ENCODE data around the gene MMD. TPM values are rescaled to one million over a fixed set of nuclear protein-coding genes. Genes with fewer than 3 reads are reported as not detected.
A peak's percentile ranks its signal among the peaks of the same experiment; 100 is the strongest.

The MMD gene
- total RNA-seq, 1 experiment from 2014 or later = 40.8 TPM

- Mint-ChIP-seq H3K36me3 (peaks cover 43% of the 10 kb centered on the region), H3K4me1 (no peaks in the 10 kb centered on the region), H3K9me3 (peaks cover 5% of the 10 kb centered on the region; the same call in 1 of the 2 replicates), H3K27me3 (ENCODE audit: low read depth) (no peaks in the 10 kb centered on the region), H3K4me3 (no peak overlapping the region), H3K27ac (no peak overlapping the region)
- TF ChIP-seq GABPB1 (CRISPR knock-in tag; IDR thresholded peaks at IDR 0.05) = peak; percentile 42; the same call in 1 of the 2 replicates
- no peak for TF ChIP-seq AR (CRISPR knock-in tag; IDR thresholded peaks at IDR 0.05)
- ChIA-PET CTCF (no interaction called here), POLR2A (no interaction called here)
- no peak for ATAC-seq
- DNase-seq (ENCODE audit: low spot score) = no peak
Measured at GRCh38 chr17:55394357-55395021, 27.1 kb downstream of the MMD start.

GRCh38 chr17:55391764-55392467 lies 29.7 kb downstream of the MMD start:
- DNase-seq (ENCODE audit: low spot score) (no peak), ATAC-seq (no peak)
- peaks cover 27% of the 10 kb centered on the region for H3K36me3 Mint-ChIP-seq
- H3K4me3 Mint-ChIP-seq = no peak overlapping the region
- H3K9me3 Mint-ChIP-seq = no peaks in the 10 kb centered on the region
- 0 out of 2 replicates have a peak overlapping the region, but pooled peaks have one; percentile 2 for H3K27ac Mint-ChIP-seq
- ChIA-PET POLR2A (no interaction called here), CTCF (interaction anchor here (0.8 kb wide), 1 partner anchor 33 kb away, joined by 3 read pairs; no protein-coding TSS in a partner anchor)
- no peaks in the 10 kb centered on the region for H3K4me1 Mint-ChIP-seq
- no peaks in the 10 kb centered on the region for H3K27me3 Mint-ChIP-seq (ENCODE audit: low read depth)
- TF ChIP-seq NR3C1 (CRISPR knock-in tag; conservative IDR thresholded peaks at IDR 0.05; ENCODE audit: low read depth) = no peak
- TF ChIP-seq ZNF532 (CRISPR knock-in tag; IDR thresholded peaks at IDR 0.05; ENCODE audit: borderline replicate concordance) = no peak
- TF ChIP-seq NFE2L1 (CRISPR knock-in tag; IDR thresholded peaks at IDR 0.05) = no peak
- no peak for TF ChIP-seq PRRX2 (CRISPR knock-in tag; IDR thresholded peaks at IDR 0.05)
- no peak for TF ChIP-seq ZNF396 (CRISPR knock-in tag; IDR thresholded peaks at IDR 0.05; ENCODE audit: borderline replicate concordance)
- no peak for TF ChIP-seq IRF1 (CRISPR knock-in tag; IDR thresholded peaks at IDR 0.05)
- TF ChIP-seq PRDM15 (CRISPR knock-in tag; IDR thresholded peaks at IDR 0.05) = no peak
- no peak for TF ChIP-seq E2F4 (CRISPR knock-in tag; IDR thresholded peaks at IDR 0.05; ENCODE audit: borderline replicate concordance, low read depth)
- no peak for TF ChIP-seq ATF1 (CRISPR knock-in tag; IDR thresholded peaks at IDR 0.05)
- no peak for TF ChIP-seq NR1H2 (CRISPR knock-in tag; IDR thresholded peaks at IDR 0.05)
- no peak for TF ChIP-seq USF2 (CRISPR knock-in tag; IDR thresholded peaks at IDR 0.05)
- no peak for TF ChIP-seq TEAD1 (CRISPR knock-in tag; IDR thresholded peaks at IDR 0.05)
- TF ChIP-seq ZNF219 (CRISPR knock-in tag; IDR thresholded peaks at IDR 0.05; ENCODE audit: borderline replicate concordance) = no peak
- no peak for TF ChIP-seq ZNF263 (CRISPR knock-in tag; IDR thresholded peaks at IDR 0.05; ENCODE audit: low read depth)
- no peak for TF ChIP-seq FOXP1 (CRISPR knock-in tag; IDR thresholded peaks at IDR 0.05; ENCODE audit: borderline replicate concordance)
